Neural cell (in vitro differentiated cells): ENCODE measurements around the gene APRT. TPM values are rescaled to one million over a fixed set of nuclear protein-coding genes. Genes with fewer than 3 reads are reported as not detected.

Source experiments
- H2AFZ ChIP-seq: fragments of 200-600, 300-800 bp; sonication (generic), shearing (Covaris generic); 2 replicates; pipeline ENCODE4 v1.6.0; 2014; ENCODE audit warnings: low read depth, mild to moderate bottlenecking, antibody characterized with exemption, low read length, moderate library complexity
- H3F3A ChIP-seq: fragments of 200-600 bp; shearing (Covaris generic); 2 replicates; pipeline ENCODE4 v1.6.1; 2016; ENCODE audit warnings: mild to moderate bottlenecking, moderate library complexity, mixed read lengths, antibody characterized with exemption, low read length; ENCODE audit not compliant: insufficient read depth, poor library complexity, severe bottlenecking
- H3K27ac ChIP-seq: fragments of 200-600, 300-800 bp; sonication (generic), shearing (Covaris generic); 2 replicates; pipeline ENCODE4 v1.5.1; 2014; ENCODE audit warnings: mild to moderate bottlenecking, low read length, moderate library complexity
- H3K27me3 ChIP-seq: fragments of 300-800, 200-600 bp; sonication (generic), shearing (Covaris generic); 2 replicates; pipeline ENCODE4 v1.6.0; 2014; ENCODE audit warnings: mild to moderate bottlenecking, low read depth, low read length, moderate library complexity; ENCODE audit not compliant: insufficient read depth
- H3K36me3 ChIP-seq: fragments of 300-800, 200-600 bp; sonication (generic), shearing (Covaris generic); 2 replicates; pipeline ENCODE4 v1.5.1; 2014; ENCODE audit warnings: mild to moderate bottlenecking, antibody characterized with exemption, low read length, moderate library complexity; ENCODE audit not compliant: insufficient read depth
- H3K4me2 ChIP-seq: fragments of 300-800, 200-600 bp; sonication (generic), shearing (Covaris generic); 2 replicates; pipeline ENCODE4 v1.6.0; 2014; ENCODE audit warnings: mild to moderate bottlenecking, low read length
- H3K4me3 ChIP-seq: fragments of 300-800, 200-600 bp; sonication (generic), shearing (Covaris generic); 2 replicates; pipeline ENCODE4 v1.5.1; 2014; ENCODE audit warnings: mild to moderate bottlenecking, low read length, moderate library complexity
- H3K79me2 ChIP-seq: fragments of 200-600 bp; shearing (Covaris generic); replicated peaks from 2 replicates; pipeline ENCODE4 v1.6.0; 2014; ENCODE audit warnings: mild to moderate bottlenecking, low read length, moderate library complexity; ENCODE audit not compliant: insufficient read depth
- H3K9ac ChIP-seq: fragments of 300-800, 200-600 bp; sonication (generic), shearing (Covaris generic); 2 replicates; pipeline ENCODE4 v1.6.1; 2016; ENCODE audit warnings: mild to moderate bottlenecking, low read length, mixed read lengths
- H3K9me2 ChIP-seq: fragments of 200-600 bp; shearing (Covaris generic); 2 replicates; pipeline ENCODE4 v1.6.1; 2016; ENCODE audit warnings: mild to moderate bottlenecking, low read length, mixed read lengths; ENCODE audit not compliant: insufficient read depth
- H3K9me3 ChIP-seq: fragments of 200-600, 300-800 bp; sonication (generic), shearing (Covaris generic); 2 replicates; pipeline ENCODE4 v1.6.1; 2016; ENCODE audit warnings: mild to moderate bottlenecking, mixed run types, low read length, moderate library complexity, mixed read lengths
- H4K20me1 ChIP-seq: fragments of 200-600 bp; shearing (Covaris generic); 2 replicates; pipeline ENCODE4 v1.6.1; 2016; ENCODE audit warnings: mild to moderate bottlenecking, mixed run types; ENCODE audit not compliant: insufficient read depth
- EP300 ChIP-seq: fragments of 450-650 bp; conservative IDR thresholded peaks from 2 replicates; pipeline ENCODE4 v1.6.1; 2014; ENCODE audit warnings: antibody characterized with exemption, mild to moderate bottlenecking, moderate library complexity; ENCODE audit not compliant: poor library complexity, severe bottlenecking
- EZH2 ChIP-seq: fragments of 200-600, 300-800 bp; shearing (Covaris generic), sonication (generic); IDR thresholded peaks from 2 replicates; pipeline ENCODE4 v1.6.1; 2014; ENCODE audit warnings: antibody characterized with exemption, low read length, borderline replicate concordance, mild to moderate bottlenecking; ENCODE audit not compliant: insufficient read depth, poor library complexity, severe bottlenecking
- MXI1 ChIP-seq: fragments of 450-650 bp; conservative IDR thresholded peaks from 2 replicates; pipeline ENCODE4 v1.6.1; 2014; ENCODE audit warnings: antibody characterized with exemption, mild to moderate bottlenecking; ENCODE audit not compliant: poor library complexity, severe bottlenecking
- POLR2AphosphoS5 ChIP-seq: IDR thresholded peaks from 2 replicates; pipeline ENCODE4 v1.6.1; 2012
- RAD21 ChIP-seq: fragments of 450-650 bp; conservative IDR thresholded peaks from 2 replicates; pipeline ENCODE4 v1.6.1; 2014; ENCODE audit warnings: antibody characterized with exemption, mild to moderate bottlenecking, moderate library complexity
- REST ChIP-seq: IDR thresholded peaks from 2 replicates; pipeline ENCODE4 v1.6.1; 2012; ENCODE audit warnings: borderline replicate concordance
- SMC3 ChIP-seq: fragments of 450-650 bp; conservative IDR thresholded peaks from 2 replicates; pipeline ENCODE4 v1.6.1; 2014; ENCODE audit warnings: antibody characterized with exemption, mild to moderate bottlenecking, moderate library complexity; ENCODE audit not compliant: poor library complexity
- TAF1 ChIP-seq: IDR thresholded peaks from 2 replicates; pipeline ENCODE4 v1.6.1; 2012; ENCODE audit warnings: low read depth
- polyA plus RNA-seq: library from polyadenylated mRNA; depleted of rRNA; stranded (reverse); fragments of >200 nt; gene quantifications from 2 replicates; pipeline ENCODE4 v1.2.3, GENCODE V29; 2014
- TF ChIP-seq, protein P1 (sequence below): fragments of 450-650 bp; IDR thresholded peaks from 2 replicates; pipeline ENCODE4 v1.5.1; 2014; ENCODE audit warnings: antibody characterized with exemption, mild to moderate bottlenecking, moderate library complexity; ENCODE audit not compliant: poor library complexity, severe bottlenecking

Gene APRT
- polyA plus RNA-seq, 1 donor from 2014 or later, result 52.0 TPM

GRCh38 chr16:88820385-88821025 is 8.8 kb upstream of the APRT start:
- Histone ChIP-seq H3K27ac (no peak overlapping the region), H3K9ac (no peak overlapping the region), H3K79me2 (no peaks in the 10 kb centered on the region), H4K20me1 (no peaks in the 10 kb centered on the region), H3K27me3 (no peaks in the 10 kb centered on the region), H3K4me3 (no peak overlapping the region), H2AFZ (no peak overlapping the region), H3K9me2 (no peaks in the 10 kb centered on the region), H3F3A (no peaks in the 10 kb centered on the region), H3K9me3 (no peaks in the 10 kb centered on the region), H3K4me2 (no peak overlapping the region), H3K36me3 (no peaks in the 10 kb centered on the region)
- no peak for TF ChIP-seq REST
- no peak for TF ChIP-seq EP300
- TF ChIP-seq, protein P1, sequence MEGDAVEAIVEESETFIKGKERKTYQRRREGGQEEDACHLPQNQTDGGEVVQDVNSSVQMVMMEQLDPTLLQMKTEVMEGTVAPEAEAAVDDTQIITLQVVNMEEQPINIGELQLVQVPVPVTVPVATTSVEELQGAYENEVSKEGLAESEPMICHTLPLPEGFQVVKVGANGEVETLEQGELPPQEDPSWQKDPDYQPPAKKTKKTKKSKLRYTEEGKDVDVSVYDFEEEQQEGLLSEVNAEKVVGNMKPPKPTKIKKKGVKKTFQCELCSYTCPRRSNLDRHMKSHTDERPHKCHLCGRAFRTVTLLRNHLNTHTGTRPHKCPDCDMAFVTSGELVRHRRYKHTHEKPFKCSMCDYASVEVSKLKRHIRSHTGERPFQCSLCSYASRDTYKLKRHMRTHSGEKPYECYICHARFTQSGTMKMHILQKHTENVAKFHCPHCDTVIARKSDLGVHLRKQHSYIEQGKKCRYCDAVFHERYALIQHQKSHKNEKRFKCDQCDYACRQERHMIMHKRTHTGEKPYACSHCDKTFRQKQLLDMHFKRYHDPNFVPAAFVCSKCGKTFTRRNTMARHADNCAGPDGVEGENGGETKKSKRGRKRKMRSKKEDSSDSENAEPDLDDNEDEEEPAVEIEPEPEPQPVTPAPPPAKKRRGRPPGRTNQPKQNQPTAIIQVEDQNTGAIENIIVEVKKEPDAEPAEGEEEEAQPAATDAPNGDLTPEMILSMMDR, result no peak
- TF ChIP-seq POLR2AphosphoS5, result no peak

DNA sequence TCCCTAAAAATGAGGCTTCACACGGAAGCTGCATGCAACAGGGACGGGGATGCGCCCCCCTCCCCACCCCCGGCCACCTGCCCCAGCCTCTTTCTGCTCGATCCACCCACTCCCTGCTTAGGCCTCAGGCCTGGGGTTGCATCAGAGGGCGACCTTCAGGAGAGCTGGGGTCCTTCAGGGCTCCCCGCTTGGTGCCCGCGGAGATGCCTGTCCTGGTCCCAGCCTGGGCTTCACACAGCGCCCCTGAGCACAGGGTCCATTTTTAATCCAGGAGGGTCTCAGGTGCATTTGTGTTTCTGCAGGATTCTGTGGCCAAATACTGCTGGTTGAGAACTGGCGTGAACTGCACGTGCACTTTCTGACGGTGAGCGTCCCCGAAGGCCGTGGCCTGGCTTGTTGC is 7.4 kb upstream of the APRT start:
- TF ChIP-seq SMC3 (no peak), TAF1 (no peak), RAD21 (no peak), EZH2 (no peak), POLR2AphosphoS5 (no peak), MXI1 (no peak), REST (no peak), EP300 (no peak)
- TF ChIP-seq, protein P1, result no peak
- no peak overlapping the region for H3K27ac ChIP-seq
- no peak overlapping the region for H2AFZ ChIP-seq
- H3K9ac ChIP-seq, result no peak overlapping the region
- no peak overlapping the region for H3K4me2 ChIP-seq
- no peaks in the 10 kb centered on the region for H3F3A ChIP-seq
- H3K27me3 ChIP-seq, result no peaks in the 10 kb centered on the region
- H3K9me2 ChIP-seq, result no peaks in the 10 kb centered on the region
- H3K36me3 ChIP-seq, result no peaks in the 10 kb centered on the region
- H3K4me3 ChIP-seq, result no peak overlapping the region
- no peaks in the 10 kb centered on the region for H4K20me1 ChIP-seq
- no peaks in the 10 kb centered on the region for H3K9me3 ChIP-seq
- no peaks in the 10 kb centered on the region for H3K79me2 ChIP-seq
